Activated naive CD4-positive, alpha-beta T cell treated with anti-CD3 and anti-CD28 coated beads, Interleukin-2, amount 50 U/mL, for 16 hours (primary cell): ENCODE measurements around the gene PRKAG2.
"Not testable (repeated sequence)": the region's sequence is repeated elsewhere in the genome, so short reads cannot be mapped to it uniquely, and the experiment has no call there.

Source experiments
- DNase-seq: peaks from one replicate; pipeline ENCODE4 v3.0.0-alpha.2; 2020

PRKAG2 gene

GRCh38 chr7:151595702-151596350 is 281.1 kb downstream of the PRKAG2 start:
- no peak for DNase-seq

DNA sequence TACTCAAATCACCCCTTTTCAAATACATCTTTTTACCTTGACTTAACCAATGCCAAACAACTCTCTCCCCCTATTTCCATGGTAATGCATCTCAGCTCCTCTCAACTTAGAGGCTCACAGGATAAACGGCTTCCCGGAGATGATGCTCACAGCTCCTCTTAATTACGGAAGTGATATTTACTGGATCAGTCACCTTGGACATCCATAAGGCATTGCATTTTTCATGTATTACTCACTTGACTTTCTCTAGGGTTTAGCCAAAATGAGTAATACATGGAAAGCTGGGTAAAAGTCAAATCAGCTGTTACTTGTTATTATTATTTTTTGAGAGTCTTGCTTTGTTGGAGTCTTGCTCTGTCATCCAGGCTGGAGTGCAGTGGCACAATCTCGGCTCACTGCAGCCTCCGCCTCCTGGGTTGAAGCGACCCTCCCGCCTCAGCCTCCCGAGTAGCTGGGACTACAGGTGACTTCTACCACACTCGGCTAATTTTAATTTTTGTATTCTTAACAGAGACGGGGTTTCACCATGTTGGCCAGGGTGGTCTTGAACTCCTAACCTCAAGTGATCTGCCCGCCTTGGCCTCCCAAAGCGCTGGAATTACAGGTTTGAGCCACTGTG is 283.9 kb downstream of the PRKAG2 start:
- DNase-seq, result no peak

DNA sequence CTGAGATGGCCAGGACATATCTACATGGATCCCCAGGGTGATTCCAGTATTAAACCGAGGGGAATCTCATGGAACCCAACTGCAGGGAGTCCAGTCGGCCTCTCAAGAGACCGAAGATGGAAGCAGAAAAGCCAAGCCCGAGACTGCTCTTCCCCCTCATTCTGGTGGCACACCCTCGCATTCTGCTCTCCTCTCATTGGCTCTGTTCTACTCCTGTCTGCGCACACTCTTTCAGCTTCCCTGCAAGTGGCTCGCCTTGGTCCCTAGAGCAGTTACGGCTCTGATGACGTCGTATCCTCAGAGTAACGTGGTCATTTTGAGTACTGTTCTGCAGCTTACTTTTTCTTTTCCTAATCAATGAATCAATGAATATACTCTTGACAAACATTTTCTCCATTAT is 284.6 kb downstream of the PRKAG2 start:
- no peak for DNase-seq

DNA sequence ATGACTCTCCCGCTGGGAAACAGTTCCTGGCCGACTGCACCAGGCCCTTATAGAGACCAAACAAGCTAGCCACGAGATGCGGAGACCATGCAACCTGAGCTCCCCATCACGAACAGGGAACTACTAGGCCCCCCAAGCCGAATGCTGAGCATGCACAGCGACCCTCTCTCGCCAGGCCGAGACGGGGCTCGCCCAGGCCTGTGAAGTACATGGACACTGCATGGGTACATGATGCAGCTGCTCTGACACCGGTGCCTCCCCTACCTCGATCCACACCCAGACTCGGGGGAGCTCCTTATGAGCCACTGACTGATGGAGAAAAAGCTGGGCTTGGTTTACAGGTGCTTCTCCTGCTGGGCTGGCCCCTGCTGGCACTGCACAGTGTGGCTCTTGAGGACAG is 285.0 kb downstream of the PRKAG2 start:
- no peak for DNase-seq

- no peak for DNase-seq
Observed at GRCh38 chr7:151590850-151591771, 285.8 kb downstream of the PRKAG2 start.

- no peak for DNase-seq
Observed at GRCh38 chr7:151590071-151590849, 286.7 kb downstream of the PRKAG2 start.

DNA sequence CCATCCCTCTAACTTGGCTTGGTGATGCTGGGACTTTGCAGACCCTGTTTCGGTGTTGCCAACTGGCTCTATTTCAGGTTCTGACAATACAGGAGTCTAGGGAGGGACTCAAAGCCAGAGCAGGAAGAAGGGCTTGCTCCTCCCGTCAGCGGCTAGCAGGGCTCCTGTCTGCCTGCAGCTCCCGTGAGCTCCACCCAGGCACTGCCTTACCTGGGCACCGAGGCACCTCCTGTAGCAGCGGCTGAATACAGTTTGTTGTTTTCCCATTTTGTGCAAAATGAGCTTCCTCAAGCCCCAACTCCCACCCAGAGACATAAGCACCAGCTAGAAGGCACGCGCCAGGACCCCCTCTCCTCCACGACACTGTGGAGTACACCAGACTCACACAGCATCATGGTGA is 287.9 kb downstream of the PRKAG2 start:
- DNase-seq, result no peak

GRCh38 chr7:151586531-151587260 is 290.2 kb downstream of the PRKAG2 start:
- no peak for DNase-seq

DNA sequence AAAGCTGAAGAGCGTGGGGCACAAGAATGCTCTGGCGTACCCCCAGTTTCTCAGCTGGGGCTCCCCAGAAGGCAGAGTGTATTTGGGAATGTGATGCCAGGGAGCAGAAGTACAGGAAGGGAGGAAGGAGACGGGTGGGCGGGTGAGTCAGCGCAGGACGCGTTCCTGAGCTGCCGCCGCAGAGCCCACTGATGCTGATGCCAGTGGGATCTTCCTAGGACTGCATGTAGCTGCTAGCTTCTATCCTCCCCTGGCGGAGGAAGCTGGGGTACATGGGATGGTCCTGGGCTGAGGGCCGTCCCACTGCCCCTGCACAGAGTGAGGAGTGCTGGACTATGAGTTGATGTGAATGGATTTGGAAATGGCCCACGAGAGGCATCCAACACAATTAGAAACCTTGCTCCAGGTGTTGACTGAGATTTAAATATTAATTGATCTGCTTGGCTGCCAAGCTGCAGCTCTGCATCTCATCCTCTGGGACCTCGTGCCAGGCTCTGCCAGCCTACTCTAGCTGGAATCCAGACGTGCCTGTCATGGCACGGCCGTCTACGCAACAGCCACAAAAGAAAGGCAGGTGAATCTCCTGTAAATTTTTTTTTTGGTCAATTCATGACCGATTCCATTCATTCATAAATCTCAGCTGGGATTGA is 291.0 kb downstream of the PRKAG2 start:
- DNase-seq, result no peak

DNA sequence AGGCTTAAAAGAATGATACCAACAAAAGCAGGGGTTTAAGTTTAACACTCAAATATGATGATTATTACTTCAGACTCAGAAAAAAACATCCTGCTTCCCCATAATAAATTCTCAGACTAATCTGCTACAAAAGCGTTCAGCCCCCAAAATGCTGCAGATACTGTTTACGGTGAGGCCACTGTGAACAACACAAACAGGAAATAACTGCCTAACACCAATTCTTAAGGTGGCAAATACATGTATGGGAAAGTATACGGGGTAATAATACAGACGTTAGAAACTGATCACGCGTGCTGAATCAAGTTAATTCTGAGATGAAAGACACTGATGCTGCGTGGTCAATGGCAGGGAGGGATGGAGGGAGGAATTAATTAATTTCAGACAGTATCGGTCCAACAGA is 295.2 kb downstream of the PRKAG2 start:
- DNase-seq, result no peak

GRCh38 chr7:151579644-151580043 is 297.3 kb downstream of the PRKAG2 start:
- DNase-seq, result no peak

- DNase-seq, result no peak
Observed at GRCh38 chr7:151575410-151575809, 301.5 kb downstream of the PRKAG2 start.

DNA sequence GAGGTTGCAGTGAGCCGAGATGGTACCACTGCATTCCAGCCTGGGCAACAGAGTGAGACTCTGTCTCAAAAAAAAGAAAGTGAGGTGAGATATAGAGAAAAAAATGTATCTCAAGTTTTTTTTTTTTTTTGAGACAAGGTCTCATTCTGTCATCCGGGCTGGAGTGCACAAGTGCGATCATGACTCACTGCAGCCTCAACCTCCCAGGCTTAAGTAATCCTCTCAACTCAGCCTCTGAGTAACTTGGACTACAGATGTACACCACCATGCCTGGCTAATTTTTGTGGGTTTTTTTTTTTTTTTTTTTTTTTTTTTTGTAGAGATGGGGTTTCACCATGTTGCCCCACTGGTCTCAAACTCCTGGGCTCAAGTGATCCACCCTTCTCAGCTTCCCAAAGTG is 303.9 kb downstream of the PRKAG2 start:
- not testable (repeated sequence) for DNase-seq

DNA sequence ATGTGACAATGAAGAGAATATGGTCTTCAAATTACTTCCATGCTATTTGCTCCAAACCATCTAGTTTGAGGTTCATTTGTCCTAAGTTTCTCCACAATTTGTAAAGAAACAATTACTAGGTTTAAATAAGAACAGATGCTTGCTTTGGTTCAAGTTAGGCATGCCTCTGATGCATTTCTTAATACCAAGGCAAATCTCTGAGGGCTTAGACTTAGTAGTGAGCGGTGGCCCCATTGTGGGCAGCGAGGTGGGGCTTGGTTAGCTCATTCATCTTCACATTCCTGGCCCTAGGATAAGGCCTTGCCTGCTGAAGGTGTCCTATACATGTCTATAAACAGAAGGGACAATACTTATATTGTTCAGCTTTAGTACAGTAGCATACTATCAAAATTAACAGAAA is 304.8 kb downstream of the PRKAG2 start:
- no peak for DNase-seq

DNA sequence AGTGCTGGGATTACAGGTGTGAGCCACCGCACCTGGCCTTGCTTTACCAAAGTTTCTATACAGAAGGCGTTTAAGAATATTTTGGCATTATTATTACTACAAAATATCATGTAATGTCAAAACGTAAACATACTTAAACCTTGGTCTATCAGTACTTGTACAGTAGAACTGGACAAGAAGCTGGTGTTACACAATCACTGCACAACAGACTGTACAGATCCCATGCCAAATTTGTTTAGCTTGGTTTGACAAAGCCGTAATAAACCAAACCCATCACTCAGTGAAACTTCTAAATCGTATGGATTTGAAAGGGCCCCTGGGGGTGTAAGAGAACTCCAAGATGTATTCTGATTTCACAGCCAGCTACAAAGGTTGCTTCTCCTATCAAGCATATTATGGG is 305.4 kb downstream of the PRKAG2 start:
- DNase-seq, result no peak

- DNase-seq, result no peak
Observed at GRCh38 chr7:151570366-151570915, 306.5 kb downstream of the PRKAG2 start.

GRCh38 chr7:151568956-151569940 is 307.7 kb downstream of the PRKAG2 start:
- no peak for DNase-seq

- no peak for DNase-seq
Observed at GRCh38 chr7:151566897-151567320, 310.0 kb downstream of the PRKAG2 start.

- no peak for DNase-seq
Observed at GRCh38 chr7:151565541-151565940, 311.4 kb downstream of the PRKAG2 start.

DNA sequence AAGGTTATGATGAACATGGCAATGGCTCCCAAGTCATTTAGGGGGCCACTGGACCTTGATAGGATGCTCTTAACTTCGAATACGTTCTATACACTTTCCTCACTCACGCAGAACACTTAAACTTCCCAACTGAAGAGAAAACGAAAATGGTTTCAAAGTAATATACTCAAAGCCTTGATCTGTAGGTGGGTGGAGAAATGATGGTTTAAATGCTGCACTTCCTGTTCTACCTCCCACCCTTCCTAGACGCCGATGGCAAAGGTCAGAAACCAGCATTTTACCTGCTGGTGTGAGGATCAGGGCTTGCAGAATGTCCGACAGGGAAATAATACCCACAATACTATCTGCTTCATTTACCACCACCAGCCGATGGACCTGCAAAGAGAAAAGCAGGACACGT is 316.7 kb downstream of the PRKAG2 start:
- DNase-seq, result no peak
